GM18507 (cell line): ENCODE results near the gene VCY.
"Not testable (repeated sequence)": the region's sequence is repeated elsewhere in the genome, so short reads cannot be mapped to it uniquely, and the experiment has no call there.

Experiments used
- DNase-seq: peaks from one replicate; pipeline ENCODE4 v3.0.0; 2011; ENCODE audit warnings: low read depth; ENCODE audit not compliant: insufficient read length; ENCODE audit errors: extremely low spot score
- FAIRE-seq: peaks from 2 replicates; lab custom pipeline; 2011; peaks lifted over from hg19 to GRCh38; lab: Jason Lieb, UNC

VCY gene

GRCh38 chrY:13986373-13986772 is at the start of gene VCY:
Gene VCY (minus strand): TSS chrY:13986473. CDS start chrY:13986440, 33 bp downstream.
- DNase-seq, FAIRE-seq: not testable (repeated sequence)

- not testable (repeated sequence) for FAIRE-seq, DNase-seq
Measured at GRCh38 chrY:14030395-14030794, 44.1 kb upstream of the VCY start.

- not testable (repeated sequence) for DNase-seq
- peak; percentile 52 for FAIRE-seq
Measured at GRCh38 chrY:14011916-14012315, 25.6 kb upstream of the VCY start.

GRCh38 chrY:13942406-13942805 is 43.9 kb downstream of the VCY start:
- not testable (repeated sequence) for DNase-seq, FAIRE-seq
